Spleen (tissue), 11 donors: ENCODE results near the gene KIAA1191. TPM values are rescaled to one million over a fixed set of nuclear protein-coding genes. Genes with fewer than 3 reads are reported as not detected.

Experiments used
- DNase-seq: peaks from one replicate; pipeline ENCODE4 v3.0.0-alpha.2; 2020
- H3K27ac ChIP-seq, 8 donors: fragments of 200-600 bp; sonication (generic) in 7 of 8; 1 replicate in 4 of 8; 2 replicates in 4 of 8; pipeline versions ENCODE4 v1.5.0 to v1.8.0; 2016 to 2021; ENCODE audit warnings: inconsistent platforms in 4 of 8, mild to moderate bottlenecking in 4 of 8, moderate library complexity in 1 of 8
- H3K27me3 ChIP-seq, 7 donors: fragments of 200-600 bp; sonication (generic) in 6 of 7; replicated peaks in 1 of 7; 1 replicate in 4 of 7; 2 replicates in 3 of 7; pipeline versions ENCODE4 v1.5.0 to v1.8.0; 2016 to 2021; ENCODE audit warnings: inconsistent platforms in 3 of 7, mild to moderate bottlenecking in 1 of 7
- H3K36me3 ChIP-seq, 6 donors: fragments of 200-600 bp; sonication (generic) in 5 of 6; 1 replicate in 4 of 6; 2 replicates in 2 of 6; pipeline versions ENCODE4 v1.5.0 to v1.8.0; 2016 to 2021; ENCODE audit warnings: inconsistent platforms in 2 of 6
- H3K4me1 ChIP-seq, 6 donors: fragments of 200-600 bp; sonication (generic) in 5 of 6; 1 replicate in 3 of 6; 2 replicates in 3 of 6; pipeline versions ENCODE4 v1.5.0 to v1.8.0; 2016 to 2021; ENCODE audit warnings: inconsistent platforms in 3 of 6
- H3K4me3 ChIP-seq, 8 donors: fragments of 200-600 bp; sonication (generic) in 7 of 8; 1 replicate in 4 of 8; 2 replicates in 4 of 8; pipeline versions ENCODE4 v1.5.0 to v1.8.0; 2016 to 2021; ENCODE audit warnings: inconsistent platforms in 4 of 8, mild to moderate bottlenecking in 4 of 8, moderate library complexity in 2 of 8
- H3K9me3 ChIP-seq, 8 donors: fragments of 200-600 bp; sonication (generic) in 7 of 8; 1 replicate in 4 of 8; 2 replicates in 4 of 8; pipeline versions ENCODE4 v1.5.0 to v1.8.0; 2016 to 2021; ENCODE audit warnings: inconsistent platforms in 4 of 8
- POLR2A ChIP-seq, 3 donors: fragments of 450-650 bp; IDR thresholded peaks; one replicate each; pipeline ENCODE4 v1.5.1; 2017; ENCODE audit warnings: antibody characterized with exemption in 3 of 3, mild to moderate bottlenecking in 1 of 3
- POLR2AphosphoS5 ChIP-seq, 3 donors: sonication (generic); formaldehyde crosslinking; IDR thresholded peaks; one replicate each; pipeline ENCODE4 v1.5.1; 2017; ENCODE audit warnings: antibody characterized with exemption in 3 of 3
- WGBS, 5 donors: extraction: QIAGEN DNeasy Blood & Tissue Kit in 3 of 5; methylation state at CpG; one replicate each; pipeline versions ENCODE4 v1.1.5 to v1.1.7; 2013 to 2018; 5-methylcytosine and 5-hydroxymethylcytosine counted together
- intact Hi-C: fragments of 100-400 bp; cut with DNase I; formaldehyde crosslinking; loops from one replicate; pipeline ENCODE4 v1.15.0; 2023; ENCODE audit warnings: low total_unique reads
- polyA plus RNA-seq, 3 donors: library from polyadenylated mRNA; stranded (reverse); fragments of 200-250 nt; gene quantifications; one replicate each; pipeline ENCODE4 v1.2.1, GENCODE V29; 2013
- total RNA-seq, 7 donors: library from RNA; depleted of rRNA in 3 of 7; stranded (reverse); fragments of >200 nt in 3 of 7; fragmentation: NEBNext Ultra II Directional in 4 of 7; extraction: Animal tissue kit (Norgen Biotek cat#: 25700) in 4 of 7; gene quantifications; one replicate each; pipeline versions ENCODE4 v1.1.0 to v1.2.1, GENCODE V29; 2016 to 2021
- TF ChIP-seq, protein P1 (sequence below), 11 experiments: fragments of 200-600 bp in 7 of 11; fragments of 450-650 bp in 4 of 11; sonication (generic) in 4 of 11; IDR thresholded peaks in 8 of 11; conservative IDR thresholded peaks in 3 of 11; 1 replicate in 7 of 11; 2 replicates in 4 of 11; pipeline versions ENCODE4 v1.4.0 to v1.8.0; 2016 to 2021; ENCODE audit warnings: antibody characterized with exemption in 11 of 11, inconsistent platforms in 4 of 11, mild to moderate bottlenecking in 1 of 11
- donor health status: healthy with polysubstance abuse.
- donor health status: DM: no; HTN: no; CAD: no; lungs with moderate emphysema.
- donor health status: DM: no; HTN: no; CAD: no.
- donor health status: Bipolar disorder and iron deficiency.
- donor health status: healthy.
- donor health status: DM: no; HTN: no; CAD: no.
- donor health status: DM: yes; HTN: yes; CAD: no.

The KIAA1191 gene
- total and polyA plus RNA-seq, 10 donors, result 24.4 to 99.0 (median 69.4) TPM

DNA sequence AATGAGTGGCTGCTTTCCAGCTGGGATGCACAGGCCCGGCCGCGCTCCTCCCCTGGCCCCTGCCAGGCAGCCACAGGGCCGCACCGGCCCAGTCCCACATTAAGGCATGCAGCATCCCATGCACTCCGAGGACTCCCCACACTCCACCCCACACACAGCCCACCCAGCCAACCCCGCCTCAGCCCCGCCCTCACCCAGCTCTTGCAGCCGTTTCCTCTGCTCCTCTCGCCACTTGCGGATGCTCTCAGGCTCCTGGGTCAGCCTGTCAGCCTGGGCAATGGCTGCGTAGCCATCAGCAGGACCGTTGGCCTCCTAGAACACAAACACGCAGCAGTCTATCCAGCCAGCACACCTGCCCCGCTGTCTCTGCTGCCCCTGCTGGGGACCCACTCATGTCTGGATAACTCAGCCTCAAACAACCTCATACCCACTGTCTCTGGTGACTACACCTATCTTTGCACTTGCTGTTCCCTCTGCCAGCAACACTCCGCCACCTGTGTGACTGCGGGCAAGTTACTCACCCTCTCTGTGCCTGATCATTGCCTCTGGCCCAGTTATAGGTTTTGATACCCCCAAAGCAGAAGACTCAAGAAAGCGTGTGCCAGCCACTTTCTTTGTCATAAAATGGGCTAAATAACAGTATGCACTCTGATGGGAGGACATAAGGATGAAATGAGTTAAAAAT, 36.3 kb upstream of the KIAA1191 start:
- 91 to 98% (median 93%) methylated on average over 18 of the region's 18 CpGs for WGBS, 5 donors
- H3K9me3 ChIP-seq, result no peaks in the 10 kb centered on the region
- intact Hi-C loops, result no loop called here
- H3K27me3 ChIP-seq, result no peaks in the 10 kb centered on the region
- peaks cover 0 to 83% (median 12%) of the 10 kb centered on the region in 6 donors for H3K36me3 ChIP-seq
- no peak overlapping the region for H3K4me3 ChIP-seq
- peak; percentile 68 for DNase-seq
- peaks cover 0 to under 1% (median 0%) of the 10 kb centered on the region in 6 donors for H3K4me1 ChIP-seq
- TF ChIP-seq, protein P1, sequence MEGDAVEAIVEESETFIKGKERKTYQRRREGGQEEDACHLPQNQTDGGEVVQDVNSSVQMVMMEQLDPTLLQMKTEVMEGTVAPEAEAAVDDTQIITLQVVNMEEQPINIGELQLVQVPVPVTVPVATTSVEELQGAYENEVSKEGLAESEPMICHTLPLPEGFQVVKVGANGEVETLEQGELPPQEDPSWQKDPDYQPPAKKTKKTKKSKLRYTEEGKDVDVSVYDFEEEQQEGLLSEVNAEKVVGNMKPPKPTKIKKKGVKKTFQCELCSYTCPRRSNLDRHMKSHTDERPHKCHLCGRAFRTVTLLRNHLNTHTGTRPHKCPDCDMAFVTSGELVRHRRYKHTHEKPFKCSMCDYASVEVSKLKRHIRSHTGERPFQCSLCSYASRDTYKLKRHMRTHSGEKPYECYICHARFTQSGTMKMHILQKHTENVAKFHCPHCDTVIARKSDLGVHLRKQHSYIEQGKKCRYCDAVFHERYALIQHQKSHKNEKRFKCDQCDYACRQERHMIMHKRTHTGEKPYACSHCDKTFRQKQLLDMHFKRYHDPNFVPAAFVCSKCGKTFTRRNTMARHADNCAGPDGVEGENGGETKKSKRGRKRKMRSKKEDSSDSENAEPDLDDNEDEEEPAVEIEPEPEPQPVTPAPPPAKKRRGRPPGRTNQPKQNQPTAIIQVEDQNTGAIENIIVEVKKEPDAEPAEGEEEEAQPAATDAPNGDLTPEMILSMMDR (IDR thresholded peaks at IDR 0.05 in 8 of 11, conservative IDR thresholded peaks at IDR 0.05 in 3 of 11), result no peak
- TF ChIP-seq POLR2A (IDR thresholded peaks at IDR 0.05) (no peak), POLR2AphosphoS5 (IDR thresholded peaks at IDR 0.05) (peak in 1 of 3 donors; percentile 20)
- H3K27ac ChIP-seq, result no peak overlapping the region

DNA sequence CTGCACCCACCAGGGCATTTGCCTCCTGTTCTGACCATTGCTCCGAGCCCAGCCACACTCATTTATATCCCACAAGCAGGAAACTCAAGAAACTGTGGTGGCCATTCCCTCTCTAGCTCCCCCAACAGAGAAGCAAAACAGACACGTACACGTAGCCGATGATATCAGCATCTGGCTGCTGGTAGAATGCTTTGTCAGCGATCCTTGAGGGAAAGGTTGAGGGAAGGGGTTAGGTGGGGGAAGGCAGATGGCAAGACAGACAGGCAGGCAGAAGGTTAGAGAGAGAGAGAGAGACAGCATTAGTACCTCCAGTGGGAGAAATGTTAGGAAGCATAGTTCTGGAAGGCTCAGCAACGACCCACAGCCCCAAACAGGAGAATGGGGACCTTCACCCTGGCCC, 34.8 kb upstream of the KIAA1191 start:
- TF ChIP-seq, protein P1 (IDR thresholded peaks at IDR 0.05 in 8 of 11, conservative IDR thresholded peaks at IDR 0.05 in 3 of 11), result no peak
- TF ChIP-seq POLR2AphosphoS5 (IDR thresholded peaks at IDR 0.05) (no peak), POLR2A (IDR thresholded peaks at IDR 0.05) (no peak)
- Histone ChIP-seq H3K36me3 (peaks cover 0 to 95% (median 23%) of the 10 kb centered on the region in 6 donors), H3K27ac (no peak overlapping the region), H3K27me3 (no peaks in the 10 kb centered on the region), H3K4me1 (peaks cover 0 to 11% (median 3%) of the 10 kb centered on the region in 6 donors), H3K4me3 (no peak overlapping the region), H3K9me3 (no peaks in the 10 kb centered on the region)
- DNase-seq, result no peak
- intact Hi-C loops, result no loop called here
- WGBS, 5 donors, result 62 to 78% (median 72%) methylated on average over 6 of the region's 6 CpGs

DNA sequence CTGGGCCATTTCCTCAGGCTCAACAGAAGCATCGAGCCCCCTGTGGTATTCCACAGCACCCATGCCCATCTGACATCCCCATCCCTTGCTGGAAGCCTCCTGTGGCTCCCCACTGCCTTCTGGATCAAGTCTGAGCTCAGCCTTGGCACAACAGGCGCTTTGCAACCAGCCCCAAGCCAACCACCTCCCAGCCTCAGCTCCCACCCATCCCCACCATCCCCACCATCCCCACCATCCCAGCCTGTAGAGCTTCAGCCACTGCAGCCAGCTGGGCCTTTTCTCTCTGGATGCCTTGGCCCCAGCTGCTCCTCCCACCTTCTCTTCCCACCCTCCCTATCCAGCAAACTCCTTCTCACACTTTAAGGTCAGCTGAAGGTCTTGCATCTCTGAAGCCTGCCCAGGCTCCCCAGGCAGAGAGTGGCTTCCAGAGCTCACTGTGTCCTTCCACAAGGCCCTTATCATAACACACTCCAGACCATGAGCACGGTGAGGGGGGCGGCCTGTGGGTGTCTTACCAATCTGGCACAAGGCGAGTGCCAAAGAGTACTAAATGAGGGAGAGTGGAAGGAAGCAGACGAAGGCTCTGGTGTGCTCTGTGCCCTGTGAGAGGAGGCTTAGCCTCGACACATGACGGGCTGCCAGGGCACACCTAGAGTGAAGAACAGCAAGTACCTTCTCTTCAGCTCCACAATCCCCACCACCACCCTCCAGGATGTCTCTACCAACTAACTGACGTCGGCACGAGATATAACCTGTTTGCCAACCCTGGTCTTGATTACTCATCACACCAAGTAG, 33.5 kb upstream of the KIAA1191 start:
- Histone ChIP-seq H3K27ac (no peak overlapping the region), H3K27me3 (no peaks in the 10 kb centered on the region), H3K4me3 (no peak overlapping the region), H3K9me3 (no peaks in the 10 kb centered on the region), H3K4me1 (peaks cover 0 to 24% (median 7%) of the 10 kb centered on the region in 6 donors), H3K36me3 (peaks cover 0 to 94% (median 26%) of the 10 kb centered on the region in 6 donors)
- no peak for TF ChIP-seq POLR2AphosphoS5 (IDR thresholded peaks at IDR 0.05)
- 87 to 89% (median 88%) methylated on average over 11 of the region's 11 CpGs for WGBS, 5 donors
- intact Hi-C loops, result no loop called here
- DNase-seq, result peak; percentile 65

DNA sequence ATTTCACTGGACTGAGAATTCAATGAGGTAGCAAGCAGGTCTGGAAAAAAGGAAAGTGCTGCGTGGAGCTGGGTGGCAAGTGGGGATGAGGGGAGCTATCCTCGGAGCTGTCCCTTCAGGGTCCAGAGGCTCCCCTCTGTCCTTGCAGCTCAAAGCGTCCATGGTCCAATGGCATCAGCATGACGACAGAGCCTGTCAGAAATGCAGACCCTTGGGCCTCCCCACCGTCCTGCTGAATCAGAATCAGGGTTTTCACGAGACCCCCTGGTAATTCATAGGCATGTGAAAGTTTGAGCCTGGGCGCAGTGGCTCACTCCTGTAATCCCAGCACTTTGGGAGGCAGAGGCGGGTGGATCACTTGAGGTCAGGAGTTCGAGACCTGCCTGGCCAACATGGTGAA, 32.5 kb upstream of the KIAA1191 start:
- intact Hi-C loops, result no loop called here
- Histone ChIP-seq H3K27me3 (no peaks in the 10 kb centered on the region), H3K4me1 (peaks cover 5 to 34% (median 15%) of the 10 kb centered on the region in 6 donors), H3K27ac (no peak overlapping the region), H3K4me3 (no peak overlapping the region), H3K9me3 (no peaks in the 10 kb centered on the region), H3K36me3 (peaks cover 0 to 88% (median 26%) of the 10 kb centered on the region in 6 donors)
- TF ChIP-seq, protein P1 (IDR thresholded peaks at IDR 0.05 in 8 of 11, conservative IDR thresholded peaks at IDR 0.05 in 3 of 11), result no peak
- DNase-seq, result peak; percentile 55
- 93 to 97% (median 97%) methylated on average over 9 of the region's 9 CpGs for WGBS, 5 donors
